Measurements from ENCODE around the gene ASB18. TPM values are rescaled to one million over a fixed set of nuclear protein-coding genes. Genes with fewer than 3 reads are reported as not detected.
A peak's percentile ranks its signal among the peaks of the same experiment; 100 is the strongest.

The ASB18 gene
- total RNA-seq, 3 donors from 2014 or later (not counting 1 experiment from before 2014, with no cell fraction given): not detected

DNA sequence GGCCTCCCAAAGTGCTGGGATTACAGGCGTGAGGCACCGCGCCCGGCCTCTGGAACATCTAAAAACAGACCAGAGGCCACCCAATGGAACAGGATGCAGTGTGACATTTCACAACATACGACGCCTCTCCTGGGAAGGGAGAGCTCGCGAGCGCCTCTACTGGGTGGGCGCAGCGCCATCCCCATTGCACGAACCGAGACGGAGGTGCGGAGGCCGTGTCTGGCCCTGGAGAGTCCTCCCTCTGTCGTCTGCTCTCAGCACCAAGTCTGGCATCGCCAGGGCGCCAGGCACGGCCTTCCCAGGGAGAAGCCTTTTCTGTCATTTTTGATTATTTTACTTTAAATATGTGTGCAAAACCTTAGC is 86.6 kb downstream of the ASB18 start:
- TF ChIP-seq, protein P1, sequence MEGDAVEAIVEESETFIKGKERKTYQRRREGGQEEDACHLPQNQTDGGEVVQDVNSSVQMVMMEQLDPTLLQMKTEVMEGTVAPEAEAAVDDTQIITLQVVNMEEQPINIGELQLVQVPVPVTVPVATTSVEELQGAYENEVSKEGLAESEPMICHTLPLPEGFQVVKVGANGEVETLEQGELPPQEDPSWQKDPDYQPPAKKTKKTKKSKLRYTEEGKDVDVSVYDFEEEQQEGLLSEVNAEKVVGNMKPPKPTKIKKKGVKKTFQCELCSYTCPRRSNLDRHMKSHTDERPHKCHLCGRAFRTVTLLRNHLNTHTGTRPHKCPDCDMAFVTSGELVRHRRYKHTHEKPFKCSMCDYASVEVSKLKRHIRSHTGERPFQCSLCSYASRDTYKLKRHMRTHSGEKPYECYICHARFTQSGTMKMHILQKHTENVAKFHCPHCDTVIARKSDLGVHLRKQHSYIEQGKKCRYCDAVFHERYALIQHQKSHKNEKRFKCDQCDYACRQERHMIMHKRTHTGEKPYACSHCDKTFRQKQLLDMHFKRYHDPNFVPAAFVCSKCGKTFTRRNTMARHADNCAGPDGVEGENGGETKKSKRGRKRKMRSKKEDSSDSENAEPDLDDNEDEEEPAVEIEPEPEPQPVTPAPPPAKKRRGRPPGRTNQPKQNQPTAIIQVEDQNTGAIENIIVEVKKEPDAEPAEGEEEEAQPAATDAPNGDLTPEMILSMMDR (IDR thresholded peaks at IDR 0.05): no peak
- DNase-seq: peak in 1 of 2 donors; percentile 30
- H3K9me3 Mint-ChIP-seq: no peaks in the 10 kb centered on the region
- peak in 2 of 3 donors; percentile 42 to 48 for ATAC-seq
- H3K4me3 ChIP-seq (ENCODE audit: low read length): no peak overlapping the region
- no peaks in the 10 kb centered on the region for H3K36me3 ChIP-seq (ENCODE audit: control insufficient read depth, insufficient read depth, low read length)
- WGBS (ENCODE audit: insufficient coverage): 10% methylated on average over 20 of the region's 20 CpGs
- no peak overlapping the region for H3K4me3 Mint-ChIP-seq
- no peak overlapping the region for H3K27ac Mint-ChIP-seq
- peaks cover 45 to 59% of the 10 kb centered on the region in 2 donors for H3K27me3 Mint-ChIP-seq (ENCODE audit: low read depth in 2 of 2)
- H3K4me1 Mint-ChIP-seq: peaks cover 5 to 6% of the 10 kb centered on the region in 2 donors
- H3K27me3 ChIP-seq (ENCODE audit: control insufficient read depth, insufficient read depth, low read length): peaks cover 47% of the 10 kb centered on the region
- H3K4me1 ChIP-seq (ENCODE audit: control insufficient read depth, insufficient read depth, low read length): peaks cover 13% of the 10 kb centered on the region
- H3K27ac ChIP-seq (ENCODE audit: low read length): no peak overlapping the region
- H3K9me3 ChIP-seq (ENCODE audit: control insufficient read depth, insufficient read depth, low read length): no peaks in the 10 kb centered on the region
- H3K36me3 Mint-ChIP-seq: no peaks in the 10 kb centered on the region
- intact Hi-C loops (cut with micrococcal nuclease): no loop called here

GRCh38 chr2:236176951-236177350 is 87.3 kb downstream of the ASB18 start:
- no peak for DNase-seq
- Mint-ChIP-seq H3K4me3 (peak overlapping the region; percentile 25), H3K4me1 (peaks cover 5 to 6% of the 10 kb centered on the region in 2 donors), H3K9me3 (no peaks in the 10 kb centered on the region), H3K27ac (no peak overlapping the region), H3K27me3 (ENCODE audit: low read depth in 2 of 2) (peaks cover 50 to 64% of the 10 kb centered on the region in 2 donors), H3K36me3 (no peaks in the 10 kb centered on the region)
- Histone ChIP-seq H3K27me3 (ENCODE audit: control insufficient read depth, insufficient read depth, low read length) (peaks cover 47% of the 10 kb centered on the region), H3K27ac (ENCODE audit: low read length) (no peak overlapping the region), H3K4me3 (ENCODE audit: low read length) (no peak overlapping the region), H3K9me3 (ENCODE audit: control insufficient read depth, insufficient read depth, low read length) (no peaks in the 10 kb centered on the region), H3K4me1 (ENCODE audit: control insufficient read depth, insufficient read depth, low read length) (peaks cover 13% of the 10 kb centered on the region), H3K36me3 (ENCODE audit: control insufficient read depth, insufficient read depth, low read length) (no peaks in the 10 kb centered on the region)
- intact Hi-C loops (cut with micrococcal nuclease): no loop called here
- WGBS (ENCODE audit: insufficient coverage): 54% methylated on average over 21 of the region's 21 CpGs
- TF ChIP-seq, protein P1 (IDR thresholded peaks at IDR 0.05): no peak
- no peak for ATAC-seq

DNA sequence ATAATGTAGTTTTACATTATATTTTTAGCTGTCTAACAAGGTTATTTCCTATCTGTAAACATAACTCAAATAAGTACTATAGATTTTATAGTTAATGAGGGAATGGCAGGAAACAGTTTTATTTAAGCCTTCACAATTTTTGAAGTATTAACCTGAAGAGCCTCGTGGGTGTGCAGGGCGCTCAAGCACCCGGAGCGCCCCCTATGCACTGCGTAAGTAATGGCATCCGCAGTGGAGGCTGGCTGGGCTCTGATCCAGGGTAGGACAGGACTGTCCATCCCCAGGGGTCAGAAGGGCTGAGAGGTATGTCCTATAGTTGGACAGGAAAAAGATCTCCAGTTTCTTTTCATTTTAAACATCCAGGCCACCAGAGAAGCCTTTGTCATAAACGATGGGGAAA is 87.8 kb downstream of the ASB18 start:
- 11% methylated on average over 7 of the region's 7 CpGs for WGBS (ENCODE audit: insufficient coverage)
- Mint-ChIP-seq H3K4me1 (peaks cover 5 to 6% of the 10 kb centered on the region in 2 donors), H3K27me3 (ENCODE audit: low read depth in 2 of 2) (peaks cover 54 to 67% of the 10 kb centered on the region in 2 donors), H3K27ac (no peak overlapping the region), H3K4me3 (no peak overlapping the region), H3K36me3 (no peaks in the 10 kb centered on the region), H3K9me3 (no peaks in the 10 kb centered on the region)
- Histone ChIP-seq H3K4me1 (ENCODE audit: control insufficient read depth, insufficient read depth, low read length) (peaks cover 13% of the 10 kb centered on the region), H3K9me3 (ENCODE audit: control insufficient read depth, insufficient read depth, low read length) (no peaks in the 10 kb centered on the region), H3K27ac (ENCODE audit: low read length) (no peak overlapping the region), H3K36me3 (ENCODE audit: control insufficient read depth, insufficient read depth, low read length) (no peaks in the 10 kb centered on the region), H3K4me3 (ENCODE audit: low read length) (no peak overlapping the region), H3K27me3 (ENCODE audit: control insufficient read depth, insufficient read depth, low read length) (peaks cover 43% of the 10 kb centered on the region)
- DNase-seq (peak in 1 of 2 donors; percentile 28), ATAC-seq (peak in 1 of 3 donors; percentile 39)
- intact Hi-C loops (cut with micrococcal nuclease): no loop called here
- TF ChIP-seq, protein P1 (IDR thresholded peaks at IDR 0.05): no peak

- no peaks in the 10 kb centered on the region for H3K36me3 Mint-ChIP-seq
- H3K27me3 Mint-ChIP-seq (ENCODE audit: low read depth in 2 of 2): peaks cover 53 to 61% of the 10 kb centered on the region in 2 donors
- H3K27me3 ChIP-seq (ENCODE audit: control insufficient read depth, insufficient read depth, low read length): peaks cover 46% of the 10 kb centered on the region
These were observed 88.6 kb downstream of the ASB18 start for GRCh38 chr2:236175548-236176150.

More at GRCh38 chr2:236175548-236176150, 88.6 kb downstream of the ASB18 start:
- Histone ChIP-seq H3K36me3 (ENCODE audit: control insufficient read depth, insufficient read depth, low read length) (no peaks in the 10 kb centered on the region), H3K4me1 (ENCODE audit: control insufficient read depth, insufficient read depth, low read length) (peaks cover 13% of the 10 kb centered on the region), H3K4me3 (ENCODE audit: low read length) (no peak overlapping the region), H3K27ac (ENCODE audit: low read length) (no peak overlapping the region), H3K9me3 (ENCODE audit: control insufficient read depth, insufficient read depth, low read length) (no peaks in the 10 kb centered on the region)
- TF ChIP-seq, protein P1 (IDR thresholded peaks at IDR 0.05): no peak
- Mint-ChIP-seq H3K9me3 (no peaks in the 10 kb centered on the region), H3K4me3 (no peak overlapping the region), H3K27ac (no peak overlapping the region), H3K4me1 (peaks cover 5 to 6% of the 10 kb centered on the region in 2 donors)
- ATAC-seq (no peak), DNase-seq (no peak)
- intact Hi-C loops (cut with micrococcal nuclease): no loop called here
- 24% methylated on average over 6 of the region's 6 CpGs for WGBS (ENCODE audit: insufficient coverage)
